Cardiac muscle cell (in vitro differentiated cells and primary cell): Measurements from ENCODE around the gene SEMA3D. TPM values are rescaled to one million over a fixed set of nuclear protein-coding genes. Genes with fewer than 3 reads are reported as not detected.

Source experiments
- DNase-seq, 2 donors: peaks; one replicate each; pipeline versions ENCODE4 v3.0.0 to v3.0.0-alpha.2; 2010 to 2017; ENCODE audit warnings: low read depth in 1 of 2, low spot score in 1 of 2
- H3K27ac ChIP-seq: fragments of 200-600 bp; sonication (generic); 2 replicates; pipeline ENCODE4 v1.5.1; 2016
- H3K27me3 ChIP-seq: fragments of 200-600 bp; sonication (generic); 2 replicates; pipeline ENCODE4 v1.6.0; 2016; ENCODE audit warnings: control low read depth
- H3K36me3 ChIP-seq: fragments of 200-600 bp; sonication (generic); 2 replicates; pipeline ENCODE4 v1.5.1; 2016; ENCODE audit warnings: control low read depth
- H3K4me1 ChIP-seq: fragments of 200-600 bp; sonication (generic); 2 replicates; pipeline ENCODE4 v1.8.1; 2017; ENCODE audit warnings: low read depth, mild to moderate bottlenecking, mixed run types
- H3K4me3 ChIP-seq: fragments of 200-600 bp; sonication (generic); 2 replicates; pipeline ENCODE4 v1.5.1; 2016; ENCODE audit warnings: mild to moderate bottlenecking
- H3K9me3 ChIP-seq: fragments of 200-600 bp; sonication (generic); 2 replicates; pipeline ENCODE4 v1.5.1; 2017; ENCODE audit warnings: low read depth, mild to moderate bottlenecking, control low read depth
- CTCF ChIP-seq: IDR thresholded peaks from 2 replicates; pipeline ENCODE4 v1.5.1; 2012; ENCODE audit warnings: low read depth, mild to moderate bottlenecking, low read length
- polyA plus RNA-seq: library from polyadenylated mRNA; unstranded; fragments of >200 nt; fragmentation: Nextera tagmentation; extraction: Ambion mirVana; gene quantifications from 2 replicates; pipeline ENCODE4 v1.2.1, GENCODE V29; 2016
- total RNA-seq: library from RNA; depleted of rRNA; stranded (reverse); fragments of >200 nt; gene quantifications from 2 replicates; pipeline ENCODE4 v1.2.3, GENCODE V29; 2016

SEMA3D gene
- total and polyA plus RNA-seq, 2 experiments from 2014 or later: 2.1 to 3.7 TPM

GRCh38 chr7:84971360-84971759, 215.5 kb downstream of the SEMA3D start:
- peak in 1 of 2 donors; percentile 22 for DNase-seq

GRCh38 chr7:84970670-84971069, 216.2 kb downstream of the SEMA3D start:
- H3K27ac ChIP-seq: no peak overlapping the region
- no peak for TF ChIP-seq CTCF
- no peak overlapping the region for H3K4me3 ChIP-seq
- no peaks in the 10 kb centered on the region for H3K9me3 ChIP-seq
- H3K27me3 ChIP-seq: no peaks in the 10 kb centered on the region
- peak in 1 of 2 donors; percentile 27 for DNase-seq
- peaks cover 3% of the 10 kb centered on the region for H3K4me1 ChIP-seq
- H3K36me3 ChIP-seq: no peaks in the 10 kb centered on the region

More at GRCh38 chr7:84971360-84971759, 215.5 kb downstream of the SEMA3D start:
- no peak overlapping the region for H3K4me3 ChIP-seq
- no peaks in the 10 kb centered on the region for H3K36me3 ChIP-seq
- H3K9me3 ChIP-seq: no peaks in the 10 kb centered on the region
- no peak for TF ChIP-seq CTCF
- H3K4me1 ChIP-seq: peaks cover 3% of the 10 kb centered on the region
- H3K27me3 ChIP-seq: no peaks in the 10 kb centered on the region
- no peak overlapping the region for H3K27ac ChIP-seq

- Histone ChIP-seq H3K27me3 (no peaks in the 10 kb centered on the region), H3K9me3 (no peaks in the 10 kb centered on the region), H3K27ac (no peak overlapping the region), H3K4me3 (no peak overlapping the region), H3K4me1 (peaks cover 3% of the 10 kb centered on the region), H3K36me3 (no peaks in the 10 kb centered on the region)
- no peak for TF ChIP-seq CTCF
- DNase-seq: no peak
These were observed 233.6 kb downstream of the SEMA3D start for GRCh38 chr7:84953234-84953633.

GRCh38 chr7:84950836-84951235, 236.0 kb downstream of the SEMA3D start:
- H3K4me3 ChIP-seq: no peak overlapping the region

GRCh38 chr7:84949501-84949900, 237.4 kb downstream of the SEMA3D start:
- no peak for TF ChIP-seq CTCF
- DNase-seq: no peak
- no peak overlapping the region for H3K4me3 ChIP-seq
- H3K27me3 ChIP-seq: no peaks in the 10 kb centered on the region
- no peaks in the 10 kb centered on the region for H3K9me3 ChIP-seq
- H3K36me3 ChIP-seq: no peaks in the 10 kb centered on the region
- peaks cover 3% of the 10 kb centered on the region for H3K4me1 ChIP-seq
- H3K27ac ChIP-seq: no peak overlapping the region

More at GRCh38 chr7:84950836-84951235, 236.0 kb downstream of the SEMA3D start:
- Histone ChIP-seq H3K4me1 (peaks cover 3% of the 10 kb centered on the region), H3K9me3 (no peaks in the 10 kb centered on the region), H3K27ac (no peak overlapping the region), H3K36me3 (no peaks in the 10 kb centered on the region), H3K27me3 (no peaks in the 10 kb centered on the region)
- peak in 1 of 2 donors; percentile 7 for DNase-seq
- TF ChIP-seq CTCF: no peak

- DNase-seq: peak in 1 of 2 donors; percentile 15
- H3K27me3 ChIP-seq: no peaks in the 10 kb centered on the region
- TF ChIP-seq CTCF: no peak
- H3K4me3 ChIP-seq: no peak overlapping the region
- peaks cover 3% of the 10 kb centered on the region for H3K4me1 ChIP-seq
- no peak overlapping the region for H3K27ac ChIP-seq
- no peaks in the 10 kb centered on the region for H3K36me3 ChIP-seq
- H3K9me3 ChIP-seq: no peaks in the 10 kb centered on the region
These were observed 237.8 kb downstream of the SEMA3D start for GRCh38 chr7:84949067-84949466.
